GM19328 (cell line): ENCODE data around the gene YBX2.
"Not testable (repeated sequence)": the region's sequence is repeated elsewhere in the genome, so short reads cannot be mapped to it uniquely, and the experiment has no call there.

Experiments used
- ATAC-seq: cut with Tn5 transposase; IDR thresholded peaks from one replicate; pipeline ENCODE4 v1.9.1; 2021; ENCODE audit warnings: mild to moderate bottlenecking, moderate library complexity; ENCODE audit not compliant: unreplicated experiment

YBX2 gene

GRCh38 chr17:7249830-7250229 lies 44.6 kb downstream of the YBX2 start:
- ATAC-seq = no peak

- no peak for ATAC-seq
These were observed 45.2 kb downstream of the YBX2 start for GRCh38 chr17:7249214-7249613.

- ATAC-seq = no peak
These were observed 45.6 kb downstream of the YBX2 start for GRCh38 chr17:7248796-7249195.

- no peak for ATAC-seq
These were observed 47.7 kb downstream of the YBX2 start for GRCh38 chr17:7246779-7247178.

- ATAC-seq = not testable (repeated sequence)
These were observed 50.6 kb downstream of the YBX2 start for GRCh38 chr17:7243838-7244237.

GRCh38 chr17:7243453-7243729 lies 51.0 kb downstream of the YBX2 start:
- ATAC-seq = no peak

GRCh38 chr17:7242717-7243452 lies 51.6 kb downstream of the YBX2 start:
- ATAC-seq = peak; percentile 40

GRCh38 chr17:7241783-7242716 lies 52.4 kb downstream of the YBX2 start, which contains the start of gene GABARAP:
Gene GABARAP, minus strand, starts transcription at chr17:7242449. Its CDS starts 119 bp downstream, at chr17:7242330.
- ATAC-seq = no peak

GRCh38 chr17:7241090-7241733 lies 53.2 kb downstream of the YBX2 start:
- no peak for ATAC-seq

GRCh38 chr17:7240375-7240774 lies 54.1 kb downstream of the YBX2 start:
- ATAC-seq = no peak

- peak; percentile 45 for ATAC-seq
These were observed 55.1 kb downstream of the YBX2 start, which contains the start of gene PHF23 for GRCh38 chr17:7239091-7240027. Gene PHF23, minus strand, starts transcription at chr17:7239457. Its CDS starts 178 bp downstream, at chr17:7239279.

GRCh38 chr17:7238420-7239090 lies 55.9 kb downstream of the YBX2 start:
- no peak for ATAC-seq
